SU-DHL-6 (cell line): ENCODE data around the gene SLC48A1.

Experiments used
- H2AFZ ChIP-seq: fragments of 200-600 bp; sonication (generic); 2 replicates; pipeline ENCODE4 v1.6.1; 2014; ENCODE audit warnings: low read depth, mild to moderate bottlenecking, moderate library complexity, mixed read lengths, antibody characterized with exemption, low read length; ENCODE audit not compliant: severe bottlenecking
- H3F3A ChIP-seq: fragments of 200-600 bp; shearing (Covaris generic); 2 replicates; pipeline ENCODE4 v1.6.0; 2016; ENCODE audit warnings: antibody characterized with exemption, mild to moderate bottlenecking; ENCODE audit not compliant: insufficient read depth
- H3K27ac ChIP-seq: fragments of 200-600 bp; sonication (generic); 2 replicates; pipeline ENCODE4 v1.5.1; 2016; ENCODE audit warnings: low read depth, mild to moderate bottlenecking, low read length, moderate library complexity, mixed read lengths
- H3K27me3 ChIP-seq: fragments of 200-600 bp; sonication (generic), shearing (Covaris generic); 2 replicates; pipeline ENCODE4 v1.6.0; 2014; ENCODE audit warnings: mild to moderate bottlenecking, low read length
- H3K36me3 ChIP-seq: fragments of 200-600 bp; sonication (generic); 2 replicates; pipeline ENCODE4 v1.6.1; 2014; ENCODE audit warnings: mild to moderate bottlenecking, low read length, mixed read lengths
- H3K4me2 ChIP-seq: fragments of 300-600, 200-600 bp; shearing (Covaris generic), sonication (generic); 2 replicates; pipeline ENCODE4 v1.6.0; 2014; ENCODE audit warnings: low read length, low read depth, mild to moderate bottlenecking; ENCODE audit not compliant: poor library complexity, severe bottlenecking
- H3K4me3 ChIP-seq: fragments of 200-600 bp; sonication (generic); 2 replicates; pipeline ENCODE4 v1.5.1; 2014; ENCODE audit warnings: antibody characterized with exemption, low read length, mild to moderate bottlenecking, mixed read lengths; ENCODE audit not compliant: insufficient read depth, poor library complexity, severe bottlenecking
- H3K79me2 ChIP-seq: fragments of 200-600 bp; sonication (generic); 2 replicates; pipeline ENCODE4 v1.6.1; 2014; ENCODE audit warnings: mild to moderate bottlenecking, low read length, moderate library complexity; ENCODE audit not compliant: insufficient read depth
- H3K9ac ChIP-seq: fragments of 200-600 bp; sonication (generic); 2 replicates; pipeline ENCODE4 v1.7.0; 2014; ENCODE audit warnings: mild to moderate bottlenecking, low read length
- H3K9me2 ChIP-seq: fragments of 200-600 bp; sonication (generic); replicated peaks from 2 replicates; pipeline ENCODE4 v1.6.1; 2014; ENCODE audit warnings: low read length; ENCODE audit not compliant: insufficient read depth
- H3K9me3 ChIP-seq: fragments of 200-600 bp; sonication (generic); 2 replicates; pipeline ENCODE4 v1.6.1; 2014; ENCODE audit warnings: low read length, mixed read lengths; ENCODE audit not compliant: insufficient read depth
- H4K20me1 ChIP-seq: fragments of 200-600 bp; sonication (generic); 2 replicates; pipeline ENCODE4 v1.6.1; 2014; ENCODE audit warnings: low read depth, mild to moderate bottlenecking, antibody characterized with exemption, low read length, moderate library complexity, mixed read lengths
- EZH2phosphoT487 ChIP-seq: fragments of 200-600 bp; sonication (generic), shearing (Covaris generic); conservative IDR thresholded peaks from 2 replicates; pipeline ENCODE4 v1.6.1; 2018; ENCODE audit warnings: mild to moderate bottlenecking, antibody characterized with exemption, low read length, moderate library complexity, mixed read lengths
- TF ChIP-seq, protein P1 (sequence below): fragments of 200-600 bp; sonication (generic); IDR thresholded peaks from one replicate; pipeline ENCODE4 v1.5.1; 2017; ENCODE audit warnings: antibody characterized with exemption, mild to moderate bottlenecking, low read length, moderate library complexity; ENCODE audit not compliant: insufficient read depth, poor library complexity, severe bottlenecking

Gene SLC48A1

DNA sequence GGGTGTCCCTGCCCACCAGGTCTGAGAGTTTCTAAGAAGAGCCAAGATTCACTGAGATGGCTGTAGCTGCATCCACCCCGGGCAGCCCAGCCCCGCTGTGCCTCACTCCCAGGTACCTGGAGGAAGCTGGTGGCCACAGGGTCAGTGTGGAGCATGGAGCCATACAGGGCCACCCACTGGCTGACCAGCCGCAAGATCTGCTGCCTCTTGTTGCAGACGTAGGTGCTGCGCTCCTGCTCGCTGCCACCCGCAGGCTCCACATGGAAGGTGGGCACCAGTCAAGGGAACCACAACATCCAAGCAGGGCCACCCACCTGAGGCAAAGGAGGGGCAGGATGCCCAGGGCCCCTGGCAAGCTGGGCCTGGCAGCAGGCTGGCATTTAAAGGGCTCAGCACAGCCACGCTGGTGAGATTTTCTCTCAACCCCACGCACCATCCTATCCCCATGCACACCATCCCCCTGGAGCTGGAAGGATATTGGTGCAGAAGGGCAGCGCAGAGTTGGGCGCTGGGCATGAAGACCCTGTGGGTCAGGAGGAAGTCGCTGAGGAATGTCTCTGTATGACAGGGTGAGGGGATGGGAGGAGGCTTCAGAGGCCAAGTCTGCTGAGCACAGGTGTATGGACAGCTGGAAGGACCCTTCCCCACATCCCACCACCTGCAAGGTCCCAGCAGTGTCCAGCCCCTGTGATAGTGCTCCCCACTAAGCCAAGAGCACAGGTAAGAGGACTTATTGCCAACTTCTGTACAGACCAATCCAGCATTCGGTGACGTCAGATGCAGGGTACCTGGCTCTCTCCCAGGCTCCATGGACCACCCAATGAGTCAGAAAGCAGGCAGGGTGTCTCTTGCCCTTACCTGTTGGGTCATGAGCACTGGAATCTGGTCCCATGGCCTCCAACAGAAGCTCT, 25.2 kb upstream of the SLC48A1 start:
- Histone ChIP-seq H3K36me3 (no peaks in the 10 kb centered on the region), H2AFZ (no peak overlapping the region), H3K4me3 (no peak overlapping the region), H3F3A (no peaks in the 10 kb centered on the region), H3K27ac (no peak overlapping the region), H3K79me2 (no peaks in the 10 kb centered on the region), H3K9me2 (no peaks in the 10 kb centered on the region), H3K9me3 (no peaks in the 10 kb centered on the region), H3K27me3 (no peaks in the 10 kb centered on the region), H4K20me1 (no peaks in the 10 kb centered on the region), H3K4me2 (no peak overlapping the region), H3K9ac (no peak overlapping the region)
- TF ChIP-seq, protein P1, sequence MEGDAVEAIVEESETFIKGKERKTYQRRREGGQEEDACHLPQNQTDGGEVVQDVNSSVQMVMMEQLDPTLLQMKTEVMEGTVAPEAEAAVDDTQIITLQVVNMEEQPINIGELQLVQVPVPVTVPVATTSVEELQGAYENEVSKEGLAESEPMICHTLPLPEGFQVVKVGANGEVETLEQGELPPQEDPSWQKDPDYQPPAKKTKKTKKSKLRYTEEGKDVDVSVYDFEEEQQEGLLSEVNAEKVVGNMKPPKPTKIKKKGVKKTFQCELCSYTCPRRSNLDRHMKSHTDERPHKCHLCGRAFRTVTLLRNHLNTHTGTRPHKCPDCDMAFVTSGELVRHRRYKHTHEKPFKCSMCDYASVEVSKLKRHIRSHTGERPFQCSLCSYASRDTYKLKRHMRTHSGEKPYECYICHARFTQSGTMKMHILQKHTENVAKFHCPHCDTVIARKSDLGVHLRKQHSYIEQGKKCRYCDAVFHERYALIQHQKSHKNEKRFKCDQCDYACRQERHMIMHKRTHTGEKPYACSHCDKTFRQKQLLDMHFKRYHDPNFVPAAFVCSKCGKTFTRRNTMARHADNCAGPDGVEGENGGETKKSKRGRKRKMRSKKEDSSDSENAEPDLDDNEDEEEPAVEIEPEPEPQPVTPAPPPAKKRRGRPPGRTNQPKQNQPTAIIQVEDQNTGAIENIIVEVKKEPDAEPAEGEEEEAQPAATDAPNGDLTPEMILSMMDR = no peak
- no peak for TF ChIP-seq EZH2phosphoT487

DNA sequence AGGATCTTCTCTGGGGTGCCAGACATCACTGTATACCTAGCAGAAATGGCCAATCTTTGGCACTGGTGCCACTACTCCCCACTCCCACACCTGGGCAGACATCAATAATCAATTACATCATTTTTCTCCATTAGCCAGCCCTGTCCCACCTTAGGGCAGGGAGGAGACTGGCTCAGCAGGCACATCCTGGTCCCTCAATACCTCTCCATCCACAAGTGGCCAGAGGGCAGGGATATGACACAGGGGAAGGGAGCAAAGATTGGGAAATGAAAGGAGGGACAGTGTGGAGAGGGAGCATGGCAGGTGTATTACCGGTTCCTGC, 24.6 kb upstream of the SLC48A1 start:
- no peak for TF ChIP-seq EZH2phosphoT487
- TF ChIP-seq, protein P1 = no peak
- H3K27ac ChIP-seq = no peak overlapping the region
- H2AFZ ChIP-seq = no peak overlapping the region
- no peaks in the 10 kb centered on the region for H3K27me3 ChIP-seq
- no peaks in the 10 kb centered on the region for H3F3A ChIP-seq
- H3K9me2 ChIP-seq = no peaks in the 10 kb centered on the region
- no peaks in the 10 kb centered on the region for H3K9me3 ChIP-seq
- H3K4me3 ChIP-seq = no peak overlapping the region
- no peaks in the 10 kb centered on the region for H3K79me2 ChIP-seq
- H3K4me2 ChIP-seq = no peak overlapping the region
- H3K9ac ChIP-seq = no peak overlapping the region
- no peaks in the 10 kb centered on the region for H4K20me1 ChIP-seq
- no peaks in the 10 kb centered on the region for H3K36me3 ChIP-seq

DNA sequence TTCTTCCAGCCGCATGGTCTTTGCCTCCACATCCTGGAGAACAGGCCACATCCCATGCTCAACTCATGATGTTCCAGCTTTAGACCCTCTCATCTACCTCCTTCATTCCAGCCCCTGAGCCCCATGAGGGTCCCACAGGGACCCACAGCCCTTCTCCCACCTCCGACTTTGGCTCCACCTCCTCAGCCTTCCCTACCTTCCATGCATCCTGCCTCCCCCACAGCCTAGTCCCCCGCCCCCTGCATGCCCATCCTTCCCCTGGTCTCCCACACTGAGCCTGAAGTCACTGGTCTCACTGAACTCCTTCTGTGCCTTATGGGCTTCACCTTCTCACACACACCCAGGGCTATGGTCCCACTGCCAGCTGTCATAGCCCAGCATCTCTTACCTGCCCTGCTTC, 24.1 kb upstream of the SLC48A1 start:
- Histone ChIP-seq H3K4me2 (no peak overlapping the region), H3K9me3 (no peaks in the 10 kb centered on the region), H3K27me3 (no peaks in the 10 kb centered on the region), H3F3A (no peaks in the 10 kb centered on the region), H3K9me2 (no peaks in the 10 kb centered on the region), H3K79me2 (no peaks in the 10 kb centered on the region), H2AFZ (no peak overlapping the region), H3K36me3 (no peaks in the 10 kb centered on the region), H3K4me3 (no peak overlapping the region), H3K9ac (no peak overlapping the region), H4K20me1 (no peaks in the 10 kb centered on the region), H3K27ac (no peak overlapping the region)
- TF ChIP-seq, protein P1 = no peak
- TF ChIP-seq EZH2phosphoT487 = no peak
